K562 (cell line): ENCODE results near the gene SRRT.

Experiments
- ILF3 ChIP-seq: fragments of 450-650 bp; IDR thresholded peaks from 2 replicates; pipeline ENCODE4 v1.6.1; 2018; ENCODE audit warnings: antibody characterized with exemption, mild to moderate bottlenecking, moderate library complexity, borderline replicate concordance
- SMC3 ChIP-seq: conservative IDR thresholded peaks from 2 replicates; pipeline ENCODE4 v1.6.1; 2011; ENCODE audit warnings: low read depth, low read length, improper control_type of control experiment; ENCODE audit not compliant: insufficient read depth

- TF ChIP-seq SMC3: no peak
- TF ChIP-seq ILF3: no peak
These were observed 33.6 kb downstream of the SRRT start for GRCh38 chr7:100908512-100908911.
